A549 (cell line): ENCODE data around the gene LDB1.

ENCODE experiments used
- CHD2 ChIP-seq: fragments of 150-350 bp; IDR thresholded peaks from 2 replicates; pipeline ENCODE4 v1.6.1; 2014; ENCODE audit warnings: low read length; ENCODE audit not compliant: partially characterized antibody
- EP300 ChIP-seq, 2 experiments: fragments of >200 bp; sonication (Bioruptor Twin); formaldehyde crosslinking; IDR thresholded peaks; 2 replicates in 1 of 2; 3 replicates in 1 of 2; pipeline ENCODE4 v1.6.1; 2016 to 2017
- HDAC2 ChIP-seq: fragments of 200-600 bp; sonication (generic); IDR thresholded peaks from 2 replicates; pipeline ENCODE4 v1.6.1; 2016
- JUN ChIP-seq, 2 experiments: fragments of >200 bp; sonication (Bioruptor Twin); formaldehyde crosslinking; IDR thresholded peaks; 2 replicates in 1 of 2; 3 replicates in 1 of 2; pipeline ENCODE4 v1.6.1; 2016 to 2017
- MAFK ChIP-seq: fragments of 450-650 bp; IDR thresholded peaks from 2 replicates; pipeline ENCODE4 v1.6.1; 2014; ENCODE audit not compliant: partially characterized antibody
- MAZ ChIP-seq: fragments of 150-350 bp; IDR thresholded peaks from 2 replicates; pipeline ENCODE4 v1.6.1; 2014; ENCODE audit warnings: antibody characterized with exemption, low read depth, low read length, borderline replicate concordance
- POLR2A ChIP-seq: IDR thresholded peaks from 2 replicates; pipeline ENCODE4 v1.6.1; 2012; ENCODE audit warnings: mild to moderate bottlenecking, low read length
- RAD21 ChIP-seq, 2 experiments: fragments of >200 bp in 1 of 2; sonication (Bioruptor Twin) in 1 of 2; formaldehyde crosslinking in 1 of 2; IDR thresholded peaks in 1 of 2; conservative IDR thresholded peaks in 1 of 2; 2 replicates in 1 of 2; 3 replicates in 1 of 2; pipeline ENCODE4 v1.6.1; 2012 to 2018; ENCODE audit warnings: inconsistent platforms in 1 of 2
- USF2 ChIP-seq: fragments of 450-650 bp; IDR thresholded peaks from 2 replicates; pipeline ENCODE4 v1.6.1; 2014; ENCODE audit warnings: antibody characterized with exemption
- ZFP36 ChIP-seq: fragments of 450-650 bp; IDR thresholded peaks from 2 replicates; pipeline ENCODE4 v1.6.1; 2014; ENCODE audit warnings: borderline replicate concordance; ENCODE audit not compliant: partially characterized antibody
- ZSCAN20 ChIP-seq: fragments of 250-450 bp; sonication (Bioruptor Pico); IDR thresholded peaks from 2 replicates; pipeline ENCODE4 v1.8.0; 2022; ENCODE audit warnings: mild to moderate bottlenecking, moderate library complexity
- TF ChIP-seq, protein P1 (sequence below): fragments of >200 bp; sonication (Bioruptor Twin); formaldehyde crosslinking; IDR thresholded peaks from 3 replicates; pipeline ENCODE4 v1.5.1; 2016
- TF ChIP-seq, protein P2 (sequence below): IDR thresholded peaks from 2 replicates; pipeline ENCODE4 v1.6.1; 2012; ENCODE audit warnings: low read depth, borderline replicate concordance
- TF ChIP-seq, protein P3 (sequence below): fragments of 200-600 bp; sonication (generic); IDR thresholded peaks from 2 replicates; pipeline ENCODE4 v1.6.1; 2016; ENCODE audit warnings: antibody characterized with exemption, mild to moderate bottlenecking, moderate library complexity

GRCh38 chr10:102131286-102132170, 11.4 kb upstream of the LDB1 start:
- TF ChIP-seq RAD21 (conservative IDR thresholded peaks at IDR 0.05 in 1 of 2, IDR thresholded peaks at IDR 0.05 in 1 of 2) (no peak), POLR2A (no peak), EP300 (IDR thresholded peaks at IDR 0.05) (no peak), MAZ (no peak), ZFP36 (no peak), JUN (IDR thresholded peaks at IDR 0.05) (no peak), USF2 (no peak), ZSCAN20 (CRISPR knock-in tag) (no peak), MAFK (no peak), CHD2 (no peak), HDAC2 (no peak)
- TF ChIP-seq, protein P1, sequence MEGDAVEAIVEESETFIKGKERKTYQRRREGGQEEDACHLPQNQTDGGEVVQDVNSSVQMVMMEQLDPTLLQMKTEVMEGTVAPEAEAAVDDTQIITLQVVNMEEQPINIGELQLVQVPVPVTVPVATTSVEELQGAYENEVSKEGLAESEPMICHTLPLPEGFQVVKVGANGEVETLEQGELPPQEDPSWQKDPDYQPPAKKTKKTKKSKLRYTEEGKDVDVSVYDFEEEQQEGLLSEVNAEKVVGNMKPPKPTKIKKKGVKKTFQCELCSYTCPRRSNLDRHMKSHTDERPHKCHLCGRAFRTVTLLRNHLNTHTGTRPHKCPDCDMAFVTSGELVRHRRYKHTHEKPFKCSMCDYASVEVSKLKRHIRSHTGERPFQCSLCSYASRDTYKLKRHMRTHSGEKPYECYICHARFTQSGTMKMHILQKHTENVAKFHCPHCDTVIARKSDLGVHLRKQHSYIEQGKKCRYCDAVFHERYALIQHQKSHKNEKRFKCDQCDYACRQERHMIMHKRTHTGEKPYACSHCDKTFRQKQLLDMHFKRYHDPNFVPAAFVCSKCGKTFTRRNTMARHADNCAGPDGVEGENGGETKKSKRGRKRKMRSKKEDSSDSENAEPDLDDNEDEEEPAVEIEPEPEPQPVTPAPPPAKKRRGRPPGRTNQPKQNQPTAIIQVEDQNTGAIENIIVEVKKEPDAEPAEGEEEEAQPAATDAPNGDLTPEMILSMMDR: no peak
- TF ChIP-seq, protein P2, sequence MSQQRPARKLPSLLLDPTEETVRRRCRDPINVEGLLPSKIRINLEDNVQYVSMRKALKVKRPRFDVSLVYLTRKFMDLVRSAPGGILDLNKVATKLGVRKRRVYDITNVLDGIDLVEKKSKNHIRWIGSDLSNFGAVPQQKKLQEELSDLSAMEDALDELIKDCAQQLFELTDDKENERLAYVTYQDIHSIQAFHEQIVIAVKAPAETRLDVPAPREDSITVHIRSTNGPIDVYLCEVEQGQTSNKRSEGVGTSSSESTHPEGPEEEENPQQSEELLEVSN: no peak
- TF ChIP-seq, protein P3, sequence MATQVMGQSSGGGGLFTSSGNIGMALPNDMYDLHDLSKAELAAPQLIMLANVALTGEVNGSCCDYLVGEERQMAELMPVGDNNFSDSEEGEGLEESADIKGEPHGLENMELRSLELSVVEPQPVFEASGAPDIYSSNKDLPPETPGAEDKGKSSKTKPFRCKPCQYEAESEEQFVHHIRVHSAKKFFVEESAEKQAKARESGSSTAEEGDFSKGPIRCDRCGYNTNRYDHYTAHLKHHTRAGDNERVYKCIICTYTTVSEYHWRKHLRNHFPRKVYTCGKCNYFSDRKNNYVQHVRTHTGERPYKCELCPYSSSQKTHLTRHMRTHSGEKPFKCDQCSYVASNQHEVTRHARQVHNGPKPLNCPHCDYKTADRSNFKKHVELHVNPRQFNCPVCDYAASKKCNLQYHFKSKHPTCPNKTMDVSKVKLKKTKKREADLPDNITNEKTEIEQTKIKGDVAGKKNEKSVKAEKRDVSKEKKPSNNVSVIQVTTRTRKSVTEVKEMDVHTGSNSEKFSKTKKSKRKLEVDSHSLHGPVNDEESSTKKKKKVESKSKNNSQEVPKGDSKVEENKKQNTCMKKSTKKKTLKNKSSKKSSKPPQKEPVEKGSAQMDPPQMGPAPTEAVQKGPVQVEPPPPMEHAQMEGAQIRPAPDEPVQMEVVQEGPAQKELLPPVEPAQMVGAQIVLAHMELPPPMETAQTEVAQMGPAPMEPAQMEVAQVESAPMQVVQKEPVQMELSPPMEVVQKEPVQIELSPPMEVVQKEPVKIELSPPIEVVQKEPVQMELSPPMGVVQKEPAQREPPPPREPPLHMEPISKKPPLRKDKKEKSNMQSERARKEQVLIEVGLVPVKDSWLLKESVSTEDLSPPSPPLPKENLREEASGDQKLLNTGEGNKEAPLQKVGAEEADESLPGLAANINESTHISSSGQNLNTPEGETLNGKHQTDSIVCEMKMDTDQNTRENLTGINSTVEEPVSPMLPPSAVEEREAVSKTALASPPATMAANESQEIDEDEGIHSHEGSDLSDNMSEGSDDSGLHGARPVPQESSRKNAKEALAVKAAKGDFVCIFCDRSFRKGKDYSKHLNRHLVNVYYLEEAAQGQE: no peak
